Suprapubic skin (tissue), 3 donors: Measurements from ENCODE around the gene RBM4B.

ENCODE experiments used
- EP300 ChIP-seq: sonication (generic); formaldehyde crosslinking; IDR thresholded peaks from one replicate; pipeline ENCODE4 v1.6.1; 2017; ENCODE audit warnings: antibody characterized with exemption
- TF ChIP-seq, protein P1 (sequence below), 2 donors: fragments of 200-600 bp in 1 of 2; fragments of 450-650 bp in 1 of 2; sonication (generic) in 1 of 2; IDR thresholded peaks; one replicate each; pipeline ENCODE4 v1.5.1; 2016 to 2019; ENCODE audit warnings: antibody characterized with exemption in 2 of 2, mild to moderate bottlenecking in 1 of 2, moderate library complexity in 1 of 2

DNA sequence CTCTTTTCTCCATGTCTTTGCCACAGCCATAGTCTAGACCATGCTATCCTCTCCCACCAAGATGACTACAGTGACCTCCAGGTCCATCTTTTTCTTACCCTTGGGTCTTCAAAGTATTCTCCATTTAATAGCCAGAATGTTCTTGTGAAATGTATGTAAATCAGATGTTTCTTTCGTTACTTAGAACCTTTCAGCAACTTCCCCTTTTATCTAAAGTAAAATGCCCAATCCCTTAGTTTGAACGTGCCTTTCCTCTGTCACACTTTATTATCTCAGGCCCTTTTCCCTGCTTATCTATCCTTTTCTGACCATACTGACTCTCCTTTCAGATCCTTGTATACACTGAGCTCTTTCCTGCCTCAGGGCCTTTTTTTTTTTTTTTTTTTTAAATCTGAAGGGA, 17.9 kb downstream of the RBM4B start:
- no peak for TF ChIP-seq EP300
- TF ChIP-seq, protein P1, sequence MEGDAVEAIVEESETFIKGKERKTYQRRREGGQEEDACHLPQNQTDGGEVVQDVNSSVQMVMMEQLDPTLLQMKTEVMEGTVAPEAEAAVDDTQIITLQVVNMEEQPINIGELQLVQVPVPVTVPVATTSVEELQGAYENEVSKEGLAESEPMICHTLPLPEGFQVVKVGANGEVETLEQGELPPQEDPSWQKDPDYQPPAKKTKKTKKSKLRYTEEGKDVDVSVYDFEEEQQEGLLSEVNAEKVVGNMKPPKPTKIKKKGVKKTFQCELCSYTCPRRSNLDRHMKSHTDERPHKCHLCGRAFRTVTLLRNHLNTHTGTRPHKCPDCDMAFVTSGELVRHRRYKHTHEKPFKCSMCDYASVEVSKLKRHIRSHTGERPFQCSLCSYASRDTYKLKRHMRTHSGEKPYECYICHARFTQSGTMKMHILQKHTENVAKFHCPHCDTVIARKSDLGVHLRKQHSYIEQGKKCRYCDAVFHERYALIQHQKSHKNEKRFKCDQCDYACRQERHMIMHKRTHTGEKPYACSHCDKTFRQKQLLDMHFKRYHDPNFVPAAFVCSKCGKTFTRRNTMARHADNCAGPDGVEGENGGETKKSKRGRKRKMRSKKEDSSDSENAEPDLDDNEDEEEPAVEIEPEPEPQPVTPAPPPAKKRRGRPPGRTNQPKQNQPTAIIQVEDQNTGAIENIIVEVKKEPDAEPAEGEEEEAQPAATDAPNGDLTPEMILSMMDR (IDR thresholded peaks at IDR 0.05) = no peak
